Measurements from ENCODE around the gene LRRC8C.

The LRRC8C gene

GRCh38 chr1:89737985-89738510 lies 105.1 kb downstream of the LRRC8C start:
- no peak for DNase-seq

- DNase-seq, result no peak
Measured at GRCh38 chr1:89739013-89739843, 106.3 kb downstream of the LRRC8C start.

DNA sequence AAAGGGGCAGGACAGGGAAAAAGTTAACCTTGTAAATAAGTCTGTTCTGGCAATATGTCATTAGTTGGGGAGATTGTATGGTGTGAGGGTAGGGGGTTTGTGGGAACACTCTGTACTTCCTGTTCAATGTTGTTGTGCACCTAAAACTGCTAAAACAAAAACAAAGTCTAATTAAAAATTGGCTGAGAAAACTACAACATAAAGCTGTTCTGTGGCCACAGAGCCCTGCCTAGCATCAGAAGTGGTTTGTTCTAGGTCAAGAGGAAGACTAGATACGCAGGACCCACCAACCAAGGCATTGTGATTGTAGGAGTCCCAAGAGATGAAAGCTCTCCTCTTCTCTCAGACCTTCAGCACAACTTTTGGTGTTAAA lies 106.9 kb downstream of the LRRC8C start:
- DNase-seq, result no peak

DNA sequence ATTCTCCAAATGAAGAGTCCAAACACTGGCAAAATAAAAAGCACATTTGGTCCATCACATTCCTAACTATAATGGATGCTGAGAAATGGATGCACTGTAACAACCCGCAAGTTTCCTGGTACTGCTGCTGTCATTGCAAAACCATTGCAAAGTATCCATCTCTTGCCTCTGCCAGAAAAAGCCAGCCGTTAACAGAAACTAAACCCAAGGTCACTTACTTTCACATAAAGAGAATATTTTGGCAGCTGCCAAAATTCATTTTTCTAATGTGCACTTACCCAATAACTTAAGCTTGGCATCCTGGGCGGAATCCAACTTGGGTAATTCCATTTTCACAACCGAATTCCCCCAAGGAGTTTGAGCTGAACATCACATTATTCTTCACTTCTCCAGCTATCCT lies 110.9 kb downstream of the LRRC8C start:
- DNase-seq, result no peak

GRCh38 chr1:89746424-89747149 lies 113.7 kb downstream of the LRRC8C start:
- DNase-seq, result no peak

DNA sequence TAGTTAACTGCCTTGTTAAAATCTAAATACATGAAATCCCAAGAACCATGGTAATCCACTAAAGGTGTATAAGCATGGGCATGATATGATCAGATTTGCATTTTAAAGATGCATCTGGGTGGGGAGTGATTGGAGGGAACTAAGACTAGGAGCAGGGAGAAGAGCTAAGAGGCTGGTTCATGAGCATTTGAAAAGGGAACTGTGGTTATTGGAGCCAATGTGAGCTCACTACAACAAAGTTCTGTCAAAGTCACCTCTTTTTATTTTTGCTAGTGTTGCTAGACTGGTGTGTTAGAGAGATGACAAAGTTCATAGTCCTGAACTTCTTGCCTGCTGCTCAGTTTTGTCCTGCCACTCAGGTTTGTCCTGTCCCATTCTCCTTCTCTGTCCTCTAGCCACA lies 120.8 kb downstream of the LRRC8C start:
- DNase-seq, result no peak

- DNase-seq, result no peak
Measured at GRCh38 chr1:89754518-89754917, 121.6 kb downstream of the LRRC8C start.

- no peak for DNase-seq
Measured at GRCh38 chr1:89755591-89755990, 122.7 kb downstream of the LRRC8C start.

- DNase-seq, result no peak
Measured at GRCh38 chr1:89757532-89757931, 124.6 kb downstream of the LRRC8C start.

- peak in 1 of 2 experiments; percentile 42 for DNase-seq
Measured at GRCh38 chr1:89758156-89758555, 125.2 kb downstream of the LRRC8C start.

GRCh38 chr1:89759036-89759435 lies 126.1 kb downstream of the LRRC8C start:
- no peak for DNase-seq

DNA sequence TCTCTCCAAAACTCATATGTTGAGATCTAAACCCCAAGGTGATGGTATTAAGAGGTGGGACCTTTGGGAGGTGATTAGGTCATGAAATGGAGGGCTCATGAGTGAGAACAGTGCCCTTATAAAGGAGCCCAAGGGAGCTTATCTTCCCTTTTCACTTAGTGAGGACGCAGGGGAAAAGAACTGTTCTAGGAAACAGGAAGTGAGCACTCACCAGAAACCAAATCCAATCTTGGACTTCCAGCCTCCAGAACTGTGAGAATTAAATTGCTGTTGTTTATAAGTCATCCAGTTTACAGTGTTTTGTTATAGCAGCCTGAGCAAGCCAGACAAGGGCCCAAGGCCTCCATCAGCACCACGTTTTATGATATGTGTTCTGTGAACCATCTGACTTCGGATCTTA lies 127.6 kb downstream of the LRRC8C start:
- no peak for DNase-seq

DNA sequence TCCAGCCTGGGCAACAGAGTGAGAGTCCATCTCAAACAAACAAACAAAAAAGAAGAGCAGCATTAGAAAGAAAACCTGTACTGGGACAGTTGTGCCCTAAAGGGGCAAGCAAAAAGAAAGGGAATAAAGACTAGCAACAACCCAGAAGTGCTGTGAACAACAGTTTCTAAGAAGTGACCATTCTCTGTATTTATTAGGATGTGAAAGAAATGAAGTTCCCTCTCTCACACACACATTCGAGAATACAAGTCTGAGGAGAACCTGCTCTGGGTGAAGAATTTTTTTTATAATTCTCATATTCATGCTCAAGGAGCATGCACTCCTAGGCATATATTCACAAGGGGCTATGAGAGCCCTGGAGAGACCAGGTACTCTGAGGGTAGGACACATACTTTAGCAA lies 128.4 kb downstream of the LRRC8C start:
- no peak for DNase-seq

GRCh38 chr1:89761901-89762300 lies 129.0 kb downstream of the LRRC8C start:
- no peak for DNase-seq

GRCh38 chr1:89762386-89762778 lies 129.5 kb downstream of the LRRC8C start:
- peak in 1 of 2 experiments; percentile 17 for DNase-seq

DNA sequence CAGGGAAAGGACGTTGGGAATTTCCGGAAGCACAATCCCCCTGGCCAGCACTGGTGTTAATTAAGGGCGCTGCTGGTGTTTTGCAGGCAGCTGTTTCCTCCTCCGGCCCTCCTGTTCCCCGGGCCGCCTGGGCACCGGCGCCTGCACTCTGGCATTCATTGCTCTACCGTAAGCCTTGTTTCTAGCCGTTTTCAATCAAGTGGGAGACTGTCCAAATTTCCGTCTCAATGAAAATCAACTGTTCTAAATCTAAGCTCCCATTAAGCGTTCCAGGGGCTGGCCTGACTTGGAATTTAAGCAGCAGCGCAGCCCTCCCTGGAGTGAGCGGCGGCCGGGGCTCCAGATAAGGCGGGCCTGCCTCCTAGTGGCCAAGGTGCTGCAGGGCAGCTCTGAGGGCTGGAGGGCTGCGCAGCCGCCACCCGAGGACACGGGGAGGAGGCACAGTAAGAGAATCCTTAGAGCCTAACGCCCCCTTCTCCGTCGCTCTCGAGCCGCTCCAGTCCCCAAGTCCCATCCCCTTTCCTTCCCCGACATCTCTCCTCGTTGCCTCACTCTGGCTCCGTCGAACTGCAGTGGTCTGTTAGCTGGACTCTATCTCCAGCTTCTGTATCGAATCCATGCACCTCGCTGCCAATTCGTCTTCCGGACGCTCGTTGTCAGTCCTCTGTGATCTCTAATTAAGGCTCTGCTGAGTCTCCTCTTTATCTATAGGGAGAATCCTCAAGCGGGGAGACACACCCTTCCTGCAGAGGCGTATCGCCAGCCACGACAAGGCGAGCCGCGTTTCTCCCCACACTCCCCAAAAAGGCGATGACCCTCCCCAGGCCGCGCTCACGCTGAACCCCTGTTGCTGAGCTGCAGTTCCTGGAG lies 130.1 kb downstream of the LRRC8C start:
- DNase-seq, result peak; percentile 64 to 80

DNA sequence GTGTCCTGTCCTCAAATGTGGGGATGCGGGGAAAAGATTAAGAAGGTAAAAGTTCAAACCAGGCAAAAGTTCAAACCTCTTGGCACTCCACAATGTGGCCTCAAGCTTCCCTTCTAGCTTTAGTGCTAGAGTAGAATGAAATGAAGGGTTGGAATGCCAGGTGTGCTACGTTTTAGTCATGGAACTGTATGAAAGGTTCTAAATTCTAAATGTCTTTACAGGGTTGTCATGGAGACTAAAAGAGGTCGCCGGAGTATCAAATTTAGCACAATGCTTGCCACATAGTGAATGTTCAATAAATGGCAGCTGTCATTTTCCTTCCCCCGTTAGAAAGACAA lies 130.7 kb downstream of the LRRC8C start:
- DNase-seq, result peak in 1 of 2 experiments; percentile 18

GRCh38 chr1:89765774-89766173 lies 132.9 kb downstream of the LRRC8C start:
- DNase-seq, result no peak

GRCh38 chr1:89767618-89768017 lies 134.7 kb downstream of the LRRC8C start:
- no peak for DNase-seq

Data from NCI-H524 (cell line).